IPS-20b (cell line): ENCODE data around the gene KRTAP21-1.
"Not testable (repeated sequence)": the region's sequence is repeated elsewhere in the genome, so short reads cannot be mapped to it uniquely, and the experiment has no call there.

Experiments
- H3K27ac ChIP-seq: one replicate; pipeline ENCODE4 v1.5.1; 2013; ENCODE audit warnings: low read length
- H3K27me3 ChIP-seq: 2 replicates; pipeline ENCODE4 v1.6.1; 2013; ENCODE audit warnings: mild to moderate bottlenecking, low read length, inconsistent platforms; ENCODE audit not compliant: insufficient read depth
- H3K36me3 ChIP-seq: 2 replicates; pipeline ENCODE4 v1.6.1; 2013; ENCODE audit warnings: low read depth, mild to moderate bottlenecking, inconsistent platforms, low read length, moderate library complexity; ENCODE audit not compliant: insufficient read depth
- H3K4me1 ChIP-seq: 2 replicates; pipeline ENCODE4 v1.6.1; 2013; ENCODE audit warnings: mild to moderate bottlenecking, control low read depth, inconsistent platforms, low read length, moderate library complexity; ENCODE audit not compliant: insufficient read depth
- H3K4me3 ChIP-seq: 2 replicates; pipeline ENCODE4 v1.5.1; 2013; ENCODE audit warnings: mild to moderate bottlenecking, low read length, inconsistent platforms
- H3K9ac ChIP-seq: 2 replicates; pipeline ENCODE4 v1.6.1; 2013; ENCODE audit warnings: low read depth, mild to moderate bottlenecking, inconsistent platforms, low read length, moderate library complexity
- H3K9me3 ChIP-seq: 2 replicates; pipeline ENCODE4 v1.6.1; 2013; ENCODE audit warnings: mild to moderate bottlenecking, low read depth, low read length, inconsistent platforms; ENCODE audit not compliant: insufficient read depth

KRTAP21-1 gene

GRCh38 chr21:30755328-30755727 is at the start of gene KRTAP21-1:
Gene KRTAP21-1, minus strand, starts transcription at chr21:30755428. Its CDS starts 50 bp downstream, at chr21:30755378.
- not testable (repeated sequence) for H3K4me1 ChIP-seq, H3K9ac ChIP-seq, H3K36me3 ChIP-seq, H3K9me3 ChIP-seq, H3K27ac ChIP-seq, H3K4me3 ChIP-seq, H3K27me3 ChIP-seq

GRCh38 chr21:30800605-30801004 is 45.4 kb upstream of the KRTAP21-1 start:
- no peaks in the 10 kb centered on the region for H3K36me3 ChIP-seq
- H3K27ac ChIP-seq: no peak overlapping the region
- H3K4me3 ChIP-seq: no peak overlapping the region
- H3K27me3 ChIP-seq: no peaks in the 10 kb centered on the region
- no peaks in the 10 kb centered on the region for H3K9me3 ChIP-seq
- H3K4me1 ChIP-seq: no peaks in the 10 kb centered on the region
- H3K9ac ChIP-seq: no peak overlapping the region

GRCh38 chr21:30793581-30794314 is 38.5 kb upstream of the KRTAP21-1 start:
- no peaks in the 10 kb centered on the region for H3K36me3 ChIP-seq
- no peak overlapping the region for H3K9ac ChIP-seq
- H3K4me1 ChIP-seq: no peaks in the 10 kb centered on the region
- H3K9me3 ChIP-seq: no peaks in the 10 kb centered on the region
- H3K4me3 ChIP-seq: no peak overlapping the region
- H3K27ac ChIP-seq: no peak overlapping the region
- H3K27me3 ChIP-seq: no peaks in the 10 kb centered on the region

GRCh38 chr21:30779249-30779648 is 24.0 kb upstream of the KRTAP21-1 start:
- no peaks in the 10 kb centered on the region for H3K27me3 ChIP-seq

GRCh38 chr21:30769724-30770431 is 14.7 kb upstream of the KRTAP21-1 start:
- H3K27ac ChIP-seq: no peak overlapping the region
- no peak overlapping the region for H3K9ac ChIP-seq

More at GRCh38 chr21:30779249-30779648, 24.0 kb upstream of the KRTAP21-1 start:
- H3K4me3 ChIP-seq: no peak overlapping the region
- H3K9ac ChIP-seq: no peak overlapping the region
- H3K9me3 ChIP-seq: peaks cover 7% of the 10 kb centered on the region; the same call in 1 of the 2 replicates
- H3K4me1 ChIP-seq: no peaks in the 10 kb centered on the region
- H3K36me3 ChIP-seq: no peaks in the 10 kb centered on the region
- no peak overlapping the region for H3K27ac ChIP-seq

GRCh38 chr21:30760776-30761175 is 5.5 kb upstream of the KRTAP21-1 start:
- no peak overlapping the region for H3K4me3 ChIP-seq
- H3K9ac ChIP-seq: no peak overlapping the region
- no peaks in the 10 kb centered on the region for H3K36me3 ChIP-seq
- no peaks in the 10 kb centered on the region for H3K9me3 ChIP-seq
- H3K27ac ChIP-seq: no peak overlapping the region
- no peaks in the 10 kb centered on the region for H3K27me3 ChIP-seq
- no peaks in the 10 kb centered on the region for H3K4me1 ChIP-seq

More at GRCh38 chr21:30769724-30770431, 14.7 kb upstream of the KRTAP21-1 start:
- peaks cover 3% of the 10 kb centered on the region; the same call in 1 of the 2 replicates for H3K9me3 ChIP-seq
- no peaks in the 10 kb centered on the region for H3K27me3 ChIP-seq
- H3K4me3 ChIP-seq: no peak overlapping the region
- H3K36me3 ChIP-seq: no peaks in the 10 kb centered on the region
- no peaks in the 10 kb centered on the region for H3K4me1 ChIP-seq

GRCh38 chr21:30758306-30758705 is 3.1 kb upstream of the KRTAP21-1 start:
- no peaks in the 10 kb centered on the region for H3K27me3 ChIP-seq
- H3K9me3 ChIP-seq: no peaks in the 10 kb centered on the region
- H3K4me1 ChIP-seq: no peaks in the 10 kb centered on the region
- H3K36me3 ChIP-seq: no peaks in the 10 kb centered on the region
- no peak overlapping the region for H3K27ac ChIP-seq
- H3K9ac ChIP-seq: no peak overlapping the region
- no peak overlapping the region for H3K4me3 ChIP-seq

GRCh38 chr21:30747159-30747558 is 8.1 kb downstream of the KRTAP21-1 start, which contains the start of gene KRTAP21-2:
Gene KRTAP21-2, minus strand, starts transcription at chr21:30747259. Its CDS starts 57 bp downstream, at chr21:30747202.
- Histone ChIP-seq H3K36me3 (no peaks in the 10 kb centered on the region), H3K9ac (no peak within 1 kb of the TSS), H3K9me3 (no peaks in the 10 kb centered on the region), H3K27me3 (no peaks in the 10 kb centered on the region), H3K4me1 (no peaks in the 10 kb centered on the region), H3K4me3 (no peak within 1 kb of the TSS), H3K27ac (no peak within 1 kb of the TSS)

GRCh38 chr21:30740462-30740861 is 14.8 kb downstream of the KRTAP21-1 start:
- Histone ChIP-seq H3K27me3 (no peaks in the 10 kb centered on the region), H3K9ac (no peak overlapping the region), H3K36me3 (no peaks in the 10 kb centered on the region), H3K27ac (no peak overlapping the region), H3K4me3 (no peak overlapping the region), H3K9me3 (no peaks in the 10 kb centered on the region), H3K4me1 (no peaks in the 10 kb centered on the region)

- no peak overlapping the region for H3K4me3 ChIP-seq
- H3K27ac ChIP-seq: no peak overlapping the region
- no peaks in the 10 kb centered on the region for H3K9me3 ChIP-seq
- H3K36me3 ChIP-seq: no peaks in the 10 kb centered on the region
- no peak overlapping the region for H3K9ac ChIP-seq
- H3K27me3 ChIP-seq: no peaks in the 10 kb centered on the region
- H3K4me1 ChIP-seq: no peaks in the 10 kb centered on the region
Observed at GRCh38 chr21:30733026-30733425, 22.2 kb downstream of the KRTAP21-1 start.

GRCh38 chr21:30726726-30727125 is 28.5 kb downstream of the KRTAP21-1 start:
- Histone ChIP-seq H3K36me3 (no peaks in the 10 kb centered on the region), H3K27me3 (no peaks in the 10 kb centered on the region), H3K4me1 (no peaks in the 10 kb centered on the region), H3K27ac (no peak overlapping the region), H3K9me3 (no peaks in the 10 kb centered on the region), H3K9ac (no peak overlapping the region), H3K4me3 (no peak overlapping the region)

- Histone ChIP-seq H3K4me3 (no peak overlapping the region), H3K4me1 (no peaks in the 10 kb centered on the region), H3K36me3 (no peaks in the 10 kb centered on the region), H3K9me3 (no peaks in the 10 kb centered on the region), H3K27me3 (no peaks in the 10 kb centered on the region), H3K27ac (no peak overlapping the region), H3K9ac (no peak overlapping the region)
Observed at GRCh38 chr21:30719401-30719800, 35.8 kb downstream of the KRTAP21-1 start.
